HepG2 (cell line): ENCODE measurements around the gene SH2D5. TPM values are rescaled to one million over a fixed set of nuclear protein-coding genes. Genes with fewer than 3 reads are reported as not detected.

Experiments
- HNF4A ChIP-seq: sonication (generic); formaldehyde crosslinking; IDR thresholded peaks from 2 replicates; pipeline ENCODE4 v1.4.0; 2020; ENCODE audit warnings: missing genetic modification reagents
- MXI1 ChIP-seq: IDR thresholded peaks from 3 replicates; pipeline ENCODE4 v1.6.1; 2012; ENCODE audit warnings: low read depth, low read length, inconsistent platforms, borderline replicate concordance
- NFYB ChIP-seq: sonication (generic); formaldehyde crosslinking; IDR thresholded peaks from 2 replicates; pipeline ENCODE4 v1.4.0; 2020; ENCODE audit warnings: missing genetic modification reagents
- polyA plus RNA-seq, 8 experiments: library from polyadenylated mRNA; depleted of rRNA in 3 of 8; stranded (reverse) in 7 of 8; unstranded in 1 of 8; fragments of >200 nt; fragmentation: Illumina TruSeq in 4 of 8; extraction: Trizol in 4 of 8; gene quantifications; 2 replicates each; pipeline versions ENCODE4 v1.2.1 to v1.2.3, GENCODE V29; 2011 to 2016; ENCODE audit warnings: low read depth in 4 of 8, missing spikeins in 1 of 8, mixed read lengths in 1 of 8; ENCODE audit not compliant: insufficient read depth in 1 of 8
- total RNA-seq, 5 experiments: library from RNA; depleted of rRNA; stranded (reverse); fragments of >200 nt; fragmentation: Illumina TruSeq; extraction: Trizol; gene quantifications; 2 replicates each; pipeline ENCODE4 v1.2.3, GENCODE V29; 2016; ENCODE audit warnings: low read depth in 1 of 5
- TF ChIP-seq, protein P1 (sequence below): sonication (generic); formaldehyde crosslinking; IDR thresholded peaks from 2 replicates; pipeline ENCODE4 v1.4.0; 2020; ENCODE audit warnings: missing genetic modification reagents, borderline replicate concordance
- TF ChIP-seq, protein P2 (sequence below): sonication (generic); formaldehyde crosslinking; IDR thresholded peaks from 2 replicates; pipeline ENCODE4 v1.5.1; 2020; ENCODE audit warnings: mild to moderate bottlenecking, missing genetic modification reagents, moderate library complexity
- TF ChIP-seq, protein P3 (sequence below): IDR thresholded peaks from 2 replicates; pipeline ENCODE4 v1.6.1; 2016; ENCODE audit warnings: missing biosample characterization, missing genetic modification reagents, low read depth
- TF ChIP-seq, protein P4 (sequence below): fragments of 450-650 bp; IDR thresholded peaks from 2 replicates; pipeline ENCODE4 v1.6.1; 2016
- TF ChIP-seq, protein P5 (sequence below): sonication (generic); formaldehyde crosslinking; IDR thresholded peaks from 2 replicates; pipeline ENCODE4 v1.4.0; 2020; ENCODE audit warnings: missing genetic modification reagents
- TF ChIP-seq, protein P6 (sequence below): sonication (generic); formaldehyde crosslinking; IDR thresholded peaks from 2 replicates; pipeline ENCODE4 v1.4.0; 2020; ENCODE audit warnings: mild to moderate bottlenecking, missing genetic modification reagents

Gene SH2D5
- total and polyA plus RNA-seq, 2 of the 13 experiments (the other 11 are each of a cell fraction or from before 2014, with no cell fraction given) = 1.2 to 3.4 TPM

DNA sequence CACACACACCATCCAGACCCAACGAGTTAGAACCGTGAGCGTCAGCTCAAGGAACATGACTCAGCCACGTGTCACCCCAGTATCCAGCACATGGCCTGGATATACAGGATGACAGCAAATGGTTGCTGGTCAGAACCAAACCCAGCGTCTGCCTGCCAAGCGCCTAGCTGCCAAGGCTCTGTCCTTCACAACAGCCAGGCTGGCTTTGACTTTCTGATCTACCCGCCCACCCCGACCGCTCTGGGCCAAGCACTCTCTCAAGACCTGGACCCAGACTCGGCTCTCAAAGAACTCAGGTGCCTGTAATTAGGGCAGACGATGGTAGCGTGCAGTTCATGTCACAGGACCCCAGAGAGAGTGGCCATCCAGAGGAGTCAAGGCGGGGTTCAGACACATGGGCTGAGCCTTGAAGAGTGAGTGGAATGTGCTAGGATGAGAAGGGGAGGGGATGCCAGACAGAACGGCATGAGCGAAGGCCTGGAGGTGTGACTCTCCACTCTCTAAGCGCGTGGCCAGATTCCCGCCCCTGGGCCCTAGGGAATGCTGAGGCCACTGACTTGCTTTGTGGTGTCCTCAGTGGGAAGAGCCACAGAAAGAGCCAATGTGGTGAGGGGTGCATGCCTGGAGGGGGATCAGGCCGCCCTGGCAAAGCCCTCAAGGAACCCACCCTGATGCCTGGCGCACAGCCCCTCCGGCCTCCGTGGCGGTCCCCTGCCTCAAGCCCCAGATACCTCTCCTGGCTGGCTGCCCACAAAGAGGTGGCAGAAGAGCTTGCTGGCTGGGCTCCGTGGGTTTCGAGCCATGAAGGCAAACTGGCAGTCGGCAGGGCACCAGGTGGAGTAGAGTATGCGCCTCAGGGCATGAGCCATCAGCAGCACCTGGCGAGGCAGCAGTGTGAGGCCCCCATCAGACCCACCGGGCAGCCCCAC lies 7.0 kb downstream of the SH2D5 start (continued):
- TF ChIP-seq, protein P1, sequence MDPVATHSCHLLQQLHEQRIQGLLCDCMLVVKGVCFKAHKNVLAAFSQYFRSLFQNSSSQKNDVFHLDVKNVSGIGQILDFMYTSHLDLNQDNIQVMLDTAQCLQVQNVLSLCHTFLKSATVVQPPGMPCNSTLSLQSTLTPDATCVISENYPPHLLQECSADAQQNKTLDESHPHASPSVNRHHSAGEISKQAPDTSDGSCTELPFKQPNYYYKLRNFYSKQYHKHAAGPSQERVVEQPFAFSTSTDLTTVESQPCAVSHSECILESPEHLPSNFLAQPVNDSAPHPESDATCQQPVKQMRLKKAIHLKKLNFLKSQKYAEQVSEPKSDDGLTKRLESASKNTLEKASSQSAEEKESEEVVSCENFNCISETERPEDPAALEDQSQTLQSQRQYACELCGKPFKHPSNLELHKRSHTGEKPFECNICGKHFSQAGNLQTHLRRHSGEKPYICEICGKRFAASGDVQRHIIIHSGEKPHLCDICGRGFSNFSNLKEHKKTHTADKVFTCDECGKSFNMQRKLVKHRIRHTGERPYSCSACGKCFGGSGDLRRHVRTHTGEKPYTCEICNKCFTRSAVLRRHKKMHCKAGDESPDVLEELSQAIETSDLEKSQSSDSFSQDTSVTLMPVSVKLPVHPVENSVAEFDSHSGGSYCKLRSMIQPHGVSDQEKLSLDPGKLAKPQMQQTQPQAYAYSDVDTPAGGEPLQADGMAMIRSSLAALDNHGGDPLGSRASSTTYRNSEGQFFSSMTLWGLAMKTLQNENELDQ (CRISPR knock-in tag) = no peak
- TF ChIP-seq MXI1 = 0 out of 3 replicates have a peak, but pooled peaks have one; percentile 24
- TF ChIP-seq, protein P2, sequence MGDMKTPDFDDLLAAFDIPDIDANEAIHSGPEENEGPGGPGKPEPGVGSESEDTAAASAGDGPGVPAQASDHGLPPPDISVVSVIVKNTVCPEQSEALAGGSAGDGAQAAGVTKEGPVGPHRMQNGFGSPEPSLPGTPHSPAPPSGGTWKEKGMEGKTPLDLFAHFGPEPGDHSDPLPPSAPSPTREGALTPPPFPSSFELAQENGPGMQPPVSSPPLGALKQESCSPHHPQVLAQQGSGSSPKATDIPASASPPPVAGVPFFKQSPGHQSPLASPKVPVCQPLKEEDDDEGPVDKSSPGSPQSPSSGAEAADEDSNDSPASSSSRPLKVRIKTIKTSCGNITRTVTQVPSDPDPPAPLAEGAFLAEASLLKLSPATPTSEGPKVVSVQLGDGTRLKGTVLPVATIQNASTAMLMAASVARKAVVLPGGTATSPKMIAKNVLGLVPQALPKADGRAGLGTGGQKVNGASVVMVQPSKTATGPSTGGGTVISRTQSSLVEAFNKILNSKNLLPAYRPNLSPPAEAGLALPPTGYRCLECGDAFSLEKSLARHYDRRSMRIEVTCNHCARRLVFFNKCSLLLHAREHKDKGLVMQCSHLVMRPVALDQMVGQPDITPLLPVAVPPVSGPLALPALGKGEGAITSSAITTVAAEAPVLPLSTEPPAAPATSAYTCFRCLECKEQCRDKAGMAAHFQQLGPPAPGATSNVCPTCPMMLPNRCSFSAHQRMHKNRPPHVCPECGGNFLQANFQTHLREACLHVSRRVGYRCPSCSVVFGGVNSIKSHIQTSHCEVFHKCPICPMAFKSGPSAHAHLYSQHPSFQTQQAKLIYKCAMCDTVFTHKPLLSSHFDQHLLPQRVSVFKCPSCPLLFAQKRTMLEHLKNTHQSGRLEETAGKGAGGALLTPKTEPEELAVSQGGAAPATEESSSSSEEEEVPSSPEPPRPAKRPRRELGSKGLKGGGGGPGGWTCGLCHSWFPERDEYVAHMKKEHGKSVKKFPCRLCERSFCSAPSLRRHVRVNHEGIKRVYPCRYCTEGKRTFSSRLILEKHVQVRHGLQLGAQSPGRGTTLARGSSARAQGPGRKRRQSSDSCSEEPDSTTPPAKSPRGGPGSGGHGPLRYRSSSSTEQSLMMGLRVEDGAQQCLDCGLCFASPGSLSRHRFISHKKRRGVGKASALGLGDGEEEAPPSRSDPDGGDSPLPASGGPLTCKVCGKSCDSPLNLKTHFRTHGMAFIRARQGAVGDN (CRISPR knock-in tag) = peak; percentile 9; the same call in 1 of the 2 replicates
- TF ChIP-seq, protein P3, sequence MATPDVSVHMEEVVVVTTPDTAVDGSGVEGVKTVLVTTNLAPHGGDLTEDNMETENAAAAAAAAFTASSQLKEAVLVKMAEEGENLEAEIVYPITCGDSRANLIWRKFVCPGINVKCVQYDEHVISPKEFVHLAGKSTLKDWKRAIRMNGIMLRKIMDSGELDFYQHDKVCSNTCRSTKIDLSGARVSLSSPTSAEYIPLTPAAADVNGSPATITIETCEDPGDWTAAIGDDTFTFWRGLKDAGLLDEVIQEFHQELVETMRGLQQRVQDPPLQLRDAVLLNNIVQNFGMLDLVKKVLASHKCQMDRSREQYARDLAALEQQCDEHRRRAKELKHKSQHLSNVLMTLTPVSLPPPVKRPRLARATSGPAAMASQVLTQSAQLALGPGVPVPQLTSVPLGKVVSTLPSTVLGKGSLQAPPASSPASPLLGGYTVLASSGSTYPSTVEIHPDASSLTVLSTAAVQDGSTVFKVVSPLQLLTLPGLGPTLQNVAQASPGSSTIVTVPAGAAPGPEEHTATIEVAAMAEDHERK (CRISPR knock-in tag) = no peak
- no peak for TF ChIP-seq NFYB
- TF ChIP-seq, protein P4, sequence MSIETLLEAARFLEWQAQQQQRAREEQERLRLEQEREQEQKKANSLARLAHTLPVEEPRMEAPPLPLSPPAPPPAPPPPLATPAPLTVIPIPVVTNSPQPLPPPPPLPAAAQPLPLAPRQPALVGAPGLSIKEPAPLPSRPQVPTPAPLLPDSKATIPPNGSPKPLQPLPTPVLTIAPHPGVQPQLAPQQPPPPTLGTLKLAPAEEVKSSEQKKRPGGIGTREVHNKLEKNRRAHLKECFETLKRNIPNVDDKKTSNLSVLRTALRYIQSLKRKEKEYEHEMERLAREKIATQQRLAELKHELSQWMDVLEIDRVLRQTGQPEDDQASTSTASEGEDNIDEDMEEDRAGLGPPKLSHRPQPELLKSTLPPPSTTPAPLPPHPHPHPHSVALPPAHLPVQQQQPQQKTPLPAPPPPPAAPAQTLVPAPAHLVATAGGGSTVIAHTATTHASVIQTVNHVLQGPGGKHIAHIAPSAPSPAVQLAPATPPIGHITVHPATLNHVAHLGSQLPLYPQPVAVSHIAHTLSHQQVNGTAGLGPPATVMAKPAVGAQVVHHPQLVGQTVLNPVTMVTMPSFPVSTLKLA = peak; percentile 98
- TF ChIP-seq HNF4A = no peak
- TF ChIP-seq, protein P5, sequence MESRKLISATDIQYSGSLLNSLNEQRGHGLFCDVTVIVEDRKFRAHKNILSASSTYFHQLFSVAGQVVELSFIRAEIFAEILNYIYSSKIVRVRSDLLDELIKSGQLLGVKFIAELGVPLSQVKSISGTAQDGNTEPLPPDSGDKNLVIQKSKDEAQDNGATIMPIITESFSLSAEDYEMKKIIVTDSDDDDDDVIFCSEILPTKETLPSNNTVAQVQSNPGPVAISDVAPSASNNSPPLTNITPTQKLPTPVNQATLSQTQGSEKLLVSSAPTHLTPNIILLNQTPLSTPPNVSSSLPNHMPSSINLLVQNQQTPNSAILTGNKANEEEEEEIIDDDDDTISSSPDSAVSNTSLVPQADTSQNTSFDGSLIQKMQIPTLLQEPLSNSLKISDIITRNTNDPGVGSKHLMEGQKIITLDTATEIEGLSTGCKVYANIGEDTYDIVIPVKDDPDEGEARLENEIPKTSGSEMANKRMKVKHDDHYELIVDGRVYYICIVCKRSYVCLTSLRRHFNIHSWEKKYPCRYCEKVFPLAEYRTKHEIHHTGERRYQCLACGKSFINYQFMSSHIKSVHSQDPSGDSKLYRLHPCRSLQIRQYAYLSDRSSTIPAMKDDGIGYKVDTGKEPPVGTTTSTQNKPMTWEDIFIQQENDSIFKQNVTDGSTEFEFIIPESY (CRISPR knock-in tag) = peak; percentile 82; the same call in 1 of the 2 replicates
- TF ChIP-seq, protein P6, sequence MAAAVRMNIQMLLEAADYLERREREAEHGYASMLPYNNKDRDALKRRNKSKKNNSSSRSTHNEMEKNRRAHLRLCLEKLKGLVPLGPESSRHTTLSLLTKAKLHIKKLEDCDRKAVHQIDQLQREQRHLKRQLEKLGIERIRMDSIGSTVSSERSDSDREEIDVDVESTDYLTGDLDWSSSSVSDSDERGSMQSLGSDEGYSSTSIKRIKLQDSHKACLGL (CRISPR knock-in tag) = no peak
